Mucosa of gallbladder (tissue), 1 donor: ENCODE measurements around the gene PCED1A. TPM values are rescaled to one million over a fixed set of nuclear protein-coding genes. Genes with fewer than 3 reads are reported as not detected.

ENCODE experiments used
- DNase-seq: peaks from one replicate; pipeline ENCODE4 v3.0.0-alpha.2; 2020; ENCODE audit warnings: low spot score
- total RNA-seq: library from RNA; stranded (reverse); gene quantifications from one replicate; pipeline ENCODE4 v1.2.1, GENCODE V29; 2021
- donor health status: DM: no; HTN: no; CAD: no.

The PCED1A gene
- total RNA-seq: 48.8 TPM

- DNase-seq: peak; percentile 86
Observed at GRCh38 chr20:2840138-2840966, at the start of gene PCED1A, which contains the start of gene VPS16. Gene PCED1A, minus strand, starts transcription at chr20:2840655. Its CDS starts 743 bp downstream, at chr20:2839912. Gene VPS16, plus strand, starts transcription at chr20:2840745. Its CDS starts 30 bp downstream, at chr20:2840775.

GRCh38 chr20:2889797-2890196 lies 49.3 kb upstream of the PCED1A start:
- no peak for DNase-seq

- no peak for DNase-seq
Observed at GRCh38 chr20:2889209-2889608, 48.8 kb upstream of the PCED1A start.

GRCh38 chr20:2888224-2888955 lies 47.9 kb upstream of the PCED1A start:
- no peak for DNase-seq

GRCh38 chr20:2887715-2888114 lies 47.3 kb upstream of the PCED1A start:
- no peak for DNase-seq

- no peak for DNase-seq
Observed at GRCh38 chr20:2883726-2884637, 43.5 kb upstream of the PCED1A start.

- no peak for DNase-seq
Observed at GRCh38 chr20:2880650-2881049, 40.2 kb upstream of the PCED1A start.

- DNase-seq: no peak
Observed at GRCh38 chr20:2879146-2879545, 38.7 kb upstream of the PCED1A start.

- no peak for DNase-seq
Observed at GRCh38 chr20:2878515-2878914, 38.1 kb upstream of the PCED1A start.

GRCh38 chr20:2875690-2876203 lies 35.3 kb upstream of the PCED1A start:
- DNase-seq: no peak

- DNase-seq: no peak
Observed at GRCh38 chr20:2874456-2874855, 34.0 kb upstream of the PCED1A start.

GRCh38 chr20:2873747-2874041 lies 33.2 kb upstream of the PCED1A start:
- no peak for DNase-seq

- DNase-seq: peak; percentile 95
Observed at GRCh38 chr20:2873010-2873746, 32.7 kb upstream of the PCED1A start, which contains the start of gene PTPRA. Gene PTPRA, plus strand, starts transcription at chr20:2873481. Its CDS starts 90,797 bp downstream, at chr20:2964278.

- DNase-seq: peak; percentile 31
Observed at GRCh38 chr20:2872459-2873009, 32.1 kb upstream of the PCED1A start.

- DNase-seq: no peak
Observed at GRCh38 chr20:2871661-2872458, 31.4 kb upstream of the PCED1A start.

- DNase-seq: no peak
Observed at GRCh38 chr20:2871111-2871465, 30.6 kb upstream of the PCED1A start.

- no peak for DNase-seq
Observed at GRCh38 chr20:2869381-2869780, 28.9 kb upstream of the PCED1A start.

GRCh38 chr20:2867081-2867864 lies 26.8 kb upstream of the PCED1A start:
- DNase-seq: no peak

- DNase-seq: no peak
Observed at GRCh38 chr20:2866236-2866635, 25.8 kb upstream of the PCED1A start.
